A549 (cell line): ENCODE measurements around the gene SLC16A3.

Experiments used
- CBX2 ChIP-seq: fragments of 200-600 bp; sonication (generic); IDR thresholded peaks from 2 replicates; pipeline ENCODE4 v1.6.1; 2016; ENCODE audit warnings: low read depth, mild to moderate bottlenecking, borderline replicate concordance
- CHD2 ChIP-seq: fragments of 150-350 bp; IDR thresholded peaks from 2 replicates; pipeline ENCODE4 v1.6.1; 2014; ENCODE audit warnings: low read length; ENCODE audit not compliant: partially characterized antibody
- CTCF ChIP-seq: fragments of >200 bp; sonication (Bioruptor Twin); formaldehyde crosslinking; IDR thresholded peaks from 3 replicates; pipeline ENCODE4 v1.5.1; 2016
- EP300 ChIP-seq, 2 experiments: fragments of >200 bp; sonication (Bioruptor Twin); formaldehyde crosslinking; IDR thresholded peaks; 2 replicates in 1 of 2; 3 replicates in 1 of 2; pipeline ENCODE4 v1.6.1; 2016 to 2017
- FOSL2 ChIP-seq, 2 experiments: fragments of 450-650 bp in 1 of 2; fragments of >200 bp in 1 of 2; sonication (Bioruptor Twin) in 1 of 2; formaldehyde crosslinking; IDR thresholded peaks; 2 replicates each; pipeline versions ENCODE4 v1.5.0 to v1.6.1; 2016 to 2020; ENCODE audit warnings: mild to moderate bottlenecking in 1 of 2, moderate library complexity in 1 of 2
- KDM1A ChIP-seq: fragments of 200-600 bp; sonication (generic); IDR thresholded peaks from 2 replicates; pipeline ENCODE4 v1.6.1; 2016; ENCODE audit warnings: low read depth, mild to moderate bottlenecking
- MAFK ChIP-seq: fragments of 450-650 bp; IDR thresholded peaks from 2 replicates; pipeline ENCODE4 v1.6.1; 2014; ENCODE audit not compliant: partially characterized antibody
- POLR2A ChIP-seq: IDR thresholded peaks from 2 replicates; pipeline ENCODE4 v1.6.1; 2012; ENCODE audit warnings: mild to moderate bottlenecking, low read length
- RAD21 ChIP-seq, 2 experiments: fragments of >200 bp in 1 of 2; sonication (Bioruptor Twin) in 1 of 2; formaldehyde crosslinking in 1 of 2; IDR thresholded peaks in 1 of 2; conservative IDR thresholded peaks in 1 of 2; 2 replicates in 1 of 2; 3 replicates in 1 of 2; pipeline ENCODE4 v1.6.1; 2012 to 2018; ENCODE audit warnings: inconsistent platforms in 1 of 2
- REST ChIP-seq: fragments of 200-600 bp; sonication (generic); IDR thresholded peaks from 2 replicates; pipeline ENCODE4 v1.6.1; 2016; ENCODE audit warnings: antibody characterized with exemption, mild to moderate bottlenecking, moderate library complexity
- RFX5 ChIP-seq: fragments of 450-650 bp; IDR thresholded peaks from 2 replicates; pipeline ENCODE4 v1.7.1; 2014; ENCODE audit warnings: antibody characterized with exemption, mild to moderate bottlenecking, moderate library complexity
- ZNF302 ChIP-seq: fragments of 250-450 bp; sonication (Bioruptor Pico); IDR thresholded peaks from 2 replicates; pipeline ENCODE4 v1.9.0; 2021; ENCODE audit warnings: inconsistent platforms, mild to moderate bottlenecking, moderate library complexity

DNA sequence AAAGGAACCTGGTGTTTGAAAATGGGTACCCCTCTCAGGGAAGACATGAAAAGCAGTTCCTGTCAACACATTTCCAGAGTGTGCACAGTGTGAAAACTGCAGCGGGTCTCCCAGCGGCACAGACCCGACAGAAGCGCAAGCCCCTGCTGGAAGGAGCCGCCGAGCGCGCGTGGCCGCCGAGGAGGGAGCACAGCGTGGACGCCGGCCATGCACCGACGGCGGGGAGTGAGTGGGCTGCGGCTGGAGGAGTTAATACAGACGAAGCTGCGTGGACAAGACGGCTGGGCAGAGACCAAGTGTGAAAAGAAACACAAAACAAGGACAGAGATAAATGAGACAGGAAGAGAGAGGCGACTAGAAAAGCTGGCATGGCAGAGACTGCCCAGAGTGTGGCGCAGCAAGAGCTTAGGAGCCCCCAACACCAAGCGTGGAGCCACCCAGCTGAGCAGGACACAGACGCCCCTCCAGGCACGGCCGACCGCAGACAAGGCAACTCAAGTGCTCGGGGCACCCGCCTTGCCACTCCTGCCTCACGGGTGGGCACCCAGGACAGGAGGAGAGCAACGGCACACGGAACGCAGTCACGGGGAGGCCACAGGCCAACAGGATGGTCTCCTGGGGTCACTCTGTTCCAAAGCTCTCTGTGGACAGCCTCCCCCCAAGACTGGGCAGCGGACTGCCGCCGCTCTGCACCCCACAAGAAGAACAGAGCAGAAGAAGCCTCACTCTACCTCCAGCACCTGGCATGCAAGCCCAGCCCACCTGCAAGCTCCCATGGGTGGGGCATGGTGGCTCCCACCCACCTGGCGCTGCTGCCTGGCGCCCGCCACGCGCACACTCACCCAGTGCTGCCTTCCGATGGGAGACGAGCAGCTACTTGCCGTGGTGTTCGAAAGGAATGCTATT lies 16.5 kb downstream of the SLC16A3 start:
- no peak for TF ChIP-seq FOSL2 (IDR thresholded peaks at IDR 0.05)
- TF ChIP-seq FOSL2 (CRISPR knock-in tag; IDR thresholded peaks at IDR 0.05), result no peak
- no peak for TF ChIP-seq EP300 (IDR thresholded peaks at IDR 0.05)
- TF ChIP-seq CTCF, result no peak
- TF ChIP-seq POLR2A, result no peak
- no peak for TF ChIP-seq MAFK
- TF ChIP-seq RAD21 (conservative IDR thresholded peaks at IDR 0.05 in 1 of 2, IDR thresholded peaks at IDR 0.05 in 1 of 2), result no peak
- no peak for TF ChIP-seq KDM1A
- TF ChIP-seq RFX5, result no peak
- no peak for TF ChIP-seq CHD2
- no peak for TF ChIP-seq CBX2
- no peak for TF ChIP-seq ZNF302 (CRISPR knock-in tag)
- TF ChIP-seq REST, result no peak
